SK-N-MC (cell line): ENCODE measurements around the gene C1orf198.

ENCODE experiments used
- DNase-seq: peaks from one replicate; pipeline ENCODE4 v3.0.0-alpha.2; 2011; ENCODE audit warnings: low read depth, low spot score
- H3K27ac ChIP-seq: fragments of 200-600 bp; sonication (generic); 2 replicates; pipeline ENCODE4 v1.5.1; 2016; ENCODE audit warnings: mixed run types
- H3K36me3 ChIP-seq: fragments of 200-600 bp; sonication (generic); 2 replicates; pipeline ENCODE4 v1.6.1; 2017; ENCODE audit warnings: antibody characterized with exemption, low read length, mixed read lengths; ENCODE audit not compliant: insufficient read depth
- H3K4me3 ChIP-seq: fragments of 200-600 bp; sonication (generic); 2 replicates; pipeline ENCODE4 v1.5.1; 2016
- H3K9ac ChIP-seq: fragments of 200-600 bp; sonication (generic); 2 replicates; pipeline ENCODE4 v1.8.0; 2017; ENCODE audit warnings: mixed run types, mixed read lengths; ENCODE audit not compliant: insufficient read length
- H3K9me3 ChIP-seq: fragments of 200-600 bp; sonication (generic); 2 replicates; pipeline ENCODE4 v1.6.1; 2017; ENCODE audit warnings: low read depth, mild to moderate bottlenecking, antibody characterized with exemption, low read length, moderate library complexity, mixed read lengths
- EZH2 ChIP-seq: fragments of 200-600 bp; sonication (generic); IDR thresholded peaks from one replicate; pipeline ENCODE4 v1.6.1; 2017; ENCODE audit warnings: antibody characterized with exemption
- FOXP2 ChIP-seq: optimal IDR thresholded peaks from 2 replicates; pipeline ENCODE3; 2011; ENCODE audit warnings: mild to moderate bottlenecking, moderate library complexity; ENCODE audit not compliant: insufficient read depth; ENCODE audit errors: extremely low read length, control extremely low read depth
- POLR2AphosphoS5 ChIP-seq: IDR thresholded peaks from 2 replicates; pipeline ENCODE4 v1.6.1; 2012; ENCODE audit warnings: mild to moderate bottlenecking, low read depth, low read length, borderline replicate concordance

C1orf198 gene

DNA sequence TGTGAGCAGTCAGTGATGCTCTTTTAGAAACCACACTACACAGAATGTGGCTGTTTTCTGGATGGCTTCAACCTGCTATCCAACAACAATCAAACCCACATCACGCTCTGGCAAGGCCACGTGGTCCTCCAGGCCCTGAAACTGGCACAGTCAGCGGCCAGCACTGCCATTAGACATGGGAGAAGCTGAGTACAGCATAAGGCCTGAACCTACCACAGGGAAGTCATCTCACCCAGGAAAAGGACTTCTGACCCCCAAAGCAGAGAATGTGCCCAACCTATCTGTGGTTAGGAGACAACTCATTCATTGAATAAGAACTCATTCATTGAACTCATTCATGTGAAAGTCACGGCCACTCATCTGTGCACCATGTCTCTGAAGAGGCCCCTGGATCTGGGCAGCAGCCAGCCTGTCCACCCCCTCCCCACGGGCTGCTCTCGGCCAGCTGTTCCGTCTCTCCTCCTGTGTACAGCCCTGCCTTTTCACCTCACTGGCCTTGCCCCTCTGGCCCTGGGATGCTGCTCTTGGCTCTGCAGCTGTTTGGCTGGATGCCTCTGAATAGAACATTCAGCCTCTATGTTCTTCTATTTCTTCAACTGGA is 41.1 kb downstream of the C1orf198 start:
- TF ChIP-seq FOXP2 = no peak
- TF ChIP-seq POLR2AphosphoS5 = no peak
- TF ChIP-seq EZH2 = no peak
- Histone ChIP-seq H3K36me3 (no peaks in the 10 kb centered on the region), H3K4me3 (no peak overlapping the region), H3K27ac (no peak overlapping the region), H3K9ac (no peak overlapping the region), H3K9me3 (no peaks in the 10 kb centered on the region)
- no peak for DNase-seq

DNA sequence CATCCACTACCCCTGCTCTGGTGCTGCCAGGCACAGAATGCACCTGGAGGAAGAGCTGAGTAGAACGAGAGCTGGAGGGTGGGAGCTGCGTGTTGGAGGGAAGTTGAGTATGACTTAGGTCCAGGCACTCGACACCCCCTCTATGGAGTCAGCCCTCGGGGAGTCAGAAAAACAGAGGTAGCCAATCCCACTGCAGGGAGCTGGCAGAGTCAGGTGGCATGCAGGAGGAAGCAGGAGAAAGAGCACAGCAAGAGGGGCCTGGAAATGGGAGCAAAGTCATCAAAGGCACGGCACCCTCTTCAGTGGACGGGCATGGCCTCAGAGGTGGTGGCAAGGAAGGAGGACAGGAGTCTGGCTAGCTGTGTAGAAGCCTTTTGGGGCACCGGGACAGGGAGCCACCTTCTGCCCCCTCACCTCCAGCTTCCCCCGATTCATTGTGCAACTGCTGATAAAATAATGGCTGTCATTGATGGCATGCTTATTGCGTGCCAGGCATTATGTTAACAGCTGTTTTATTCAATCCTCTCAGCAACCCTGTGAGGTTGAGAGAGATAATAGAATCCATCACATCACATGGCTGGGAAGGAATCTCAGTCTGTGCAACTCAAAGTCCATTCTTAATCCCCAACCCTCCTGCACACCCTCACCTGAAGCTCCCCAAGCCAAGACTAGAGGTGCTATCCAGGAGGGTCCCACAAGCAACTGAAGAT is 42.0 kb downstream of the C1orf198 start:
- Histone ChIP-seq H3K4me3 (no peak overlapping the region), H3K27ac (no peak overlapping the region), H3K9ac (no peak overlapping the region), H3K9me3 (no peaks in the 10 kb centered on the region), H3K36me3 (no peaks in the 10 kb centered on the region)
- no peak for TF ChIP-seq EZH2
- TF ChIP-seq POLR2AphosphoS5 = no peak
- no peak for TF ChIP-seq FOXP2
- DNase-seq = no peak

DNA sequence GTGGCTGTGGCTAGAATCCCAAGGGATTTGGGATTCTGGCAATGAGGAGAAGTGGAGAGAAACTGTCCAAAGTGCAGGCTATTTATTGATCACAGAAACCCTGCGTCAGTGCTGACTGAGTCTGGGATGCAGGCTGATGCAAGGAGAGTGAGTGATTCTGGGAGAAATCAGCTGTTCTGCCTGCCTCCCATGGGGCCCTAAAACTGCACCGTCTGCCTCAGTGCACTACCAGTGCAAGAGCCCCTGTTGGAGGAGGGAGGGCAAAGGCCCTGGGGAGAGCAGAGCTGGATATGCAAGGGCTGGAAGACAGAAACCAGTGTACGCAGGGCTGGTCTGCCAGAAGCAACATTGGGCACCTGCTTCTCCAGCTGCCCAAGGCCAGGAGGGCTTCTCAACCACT is 42.6 kb downstream of the C1orf198 start:
- Histone ChIP-seq H3K36me3 (no peaks in the 10 kb centered on the region), H3K4me3 (no peak overlapping the region), H3K9ac (no peak overlapping the region), H3K27ac (no peak overlapping the region), H3K9me3 (no peaks in the 10 kb centered on the region)
- TF ChIP-seq EZH2 (no peak), FOXP2 (no peak), POLR2AphosphoS5 (no peak)
- no peak for DNase-seq

DNA sequence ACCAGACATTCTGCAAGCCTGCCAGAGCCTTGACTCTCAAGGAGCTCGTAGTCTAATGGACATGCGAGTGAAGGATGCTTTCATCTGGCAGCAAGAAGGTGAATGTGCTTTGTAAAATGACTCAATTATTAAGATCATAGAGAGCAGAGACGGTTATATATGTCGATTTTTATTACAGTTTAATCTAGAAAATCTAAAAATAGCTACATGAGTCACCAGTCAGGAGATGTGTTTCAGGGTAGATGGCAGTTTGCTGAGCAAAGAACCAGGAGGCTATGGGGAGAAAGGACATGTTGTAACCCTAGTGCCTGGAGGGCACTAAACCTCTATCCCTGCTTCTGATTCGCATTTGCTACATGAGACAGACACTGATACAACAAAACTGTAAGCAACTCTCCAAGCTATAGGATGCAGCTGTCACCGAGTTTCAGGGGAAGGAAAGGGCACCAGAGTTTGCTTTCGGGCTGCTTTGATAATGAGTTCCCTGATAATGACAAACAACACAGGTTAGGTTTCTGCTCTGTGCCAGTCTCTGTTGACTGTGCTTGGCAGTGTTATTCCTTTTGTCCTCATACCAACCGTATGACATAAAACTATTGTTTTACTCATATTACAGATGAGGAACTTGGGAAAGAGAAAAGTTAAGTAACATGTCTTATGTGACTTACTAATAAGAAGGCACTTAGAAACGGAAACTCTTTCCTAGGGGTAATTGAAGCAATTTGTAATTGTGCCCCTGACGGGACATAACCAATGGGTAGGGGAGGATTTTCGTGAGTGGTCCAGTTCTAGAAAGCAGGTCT is 43.2 kb downstream of the C1orf198 start:
- TF ChIP-seq FOXP2 = no peak
- no peak for TF ChIP-seq EZH2
- TF ChIP-seq POLR2AphosphoS5 = no peak
- Histone ChIP-seq H3K27ac (no peak overlapping the region), H3K4me3 (no peak overlapping the region), H3K9me3 (no peaks in the 10 kb centered on the region), H3K9ac (no peak overlapping the region), H3K36me3 (no peaks in the 10 kb centered on the region)
- DNase-seq = no peak

DNA sequence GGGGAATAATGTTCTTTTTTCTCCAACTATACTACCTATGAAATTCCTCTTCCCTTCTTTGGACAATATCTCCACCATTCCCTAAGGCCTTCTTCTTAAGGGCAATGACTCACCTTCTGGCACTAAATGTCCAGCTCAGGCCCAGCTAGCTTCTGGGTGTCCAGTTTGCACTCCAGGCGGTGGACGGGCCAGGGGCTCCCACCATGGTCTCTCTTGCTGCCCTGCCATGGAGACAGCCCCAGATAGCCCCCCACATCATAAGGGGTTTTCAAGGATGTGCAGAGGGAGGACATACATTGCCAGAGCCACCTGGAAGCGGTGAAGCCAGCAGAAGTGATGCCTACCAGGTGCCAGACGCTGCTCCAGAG is 43.8 kb downstream of the C1orf198 start:
- no peaks in the 10 kb centered on the region for H3K9me3 ChIP-seq
- TF ChIP-seq EZH2 (no peak), FOXP2 (no peak), POLR2AphosphoS5 (no peak)
- DNase-seq = no peak
- no peaks in the 10 kb centered on the region for H3K36me3 ChIP-seq
- H3K27ac ChIP-seq = no peak overlapping the region
- no peak overlapping the region for H3K9ac ChIP-seq
- no peak overlapping the region for H3K4me3 ChIP-seq

DNA sequence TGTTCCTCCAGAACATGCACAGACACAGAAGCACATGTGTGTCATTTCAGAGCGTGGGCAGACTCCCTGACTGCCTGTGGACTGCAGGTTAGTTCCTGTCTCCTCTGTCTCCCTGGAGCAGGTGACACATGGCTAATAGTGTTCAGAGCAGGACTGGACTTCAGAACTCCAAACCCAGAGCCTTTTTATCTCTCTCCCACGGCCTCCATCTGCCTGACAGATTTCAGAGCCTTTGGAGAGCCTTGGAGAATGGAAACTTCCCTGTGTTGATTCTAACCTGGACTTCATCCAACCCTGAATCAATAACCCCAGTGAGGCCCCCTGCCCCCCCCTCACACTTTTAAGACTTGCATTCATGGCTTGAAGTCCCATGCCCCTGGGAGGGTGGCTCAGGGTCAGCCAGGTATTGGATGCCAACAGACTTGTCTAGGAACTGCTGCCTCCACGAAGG is 44.4 kb downstream of the C1orf198 start:
- no peak for DNase-seq

DNA sequence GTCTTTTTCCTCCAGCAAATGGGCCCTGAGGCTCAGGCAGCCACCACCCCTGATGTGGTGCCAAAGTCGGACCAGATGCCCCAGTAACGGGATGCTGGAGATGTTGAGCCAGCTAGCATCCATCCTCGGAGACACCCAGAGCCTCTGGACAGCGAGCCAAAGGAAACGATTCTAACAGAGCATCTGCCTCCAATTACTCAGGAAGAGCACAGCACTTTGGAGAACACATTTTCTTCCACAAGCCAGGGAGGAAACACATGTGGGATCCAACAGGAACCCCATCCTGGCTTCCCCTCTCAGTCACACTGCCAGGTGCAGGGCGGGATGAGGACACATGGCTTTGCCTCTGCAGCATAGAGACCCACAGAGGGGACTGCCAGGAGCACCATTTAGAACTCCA is 44.9 kb downstream of the C1orf198 start:
- Histone ChIP-seq H3K36me3 (no peaks in the 10 kb centered on the region), H3K9ac (no peak overlapping the region), H3K27ac (no peak overlapping the region), H3K4me3 (no peak overlapping the region), H3K9me3 (no peaks in the 10 kb centered on the region)
- no peak for DNase-seq
- no peak for TF ChIP-seq POLR2AphosphoS5
- no peak for TF ChIP-seq FOXP2
- no peak for TF ChIP-seq EZH2

More for the DNA sequence above, 44.4 kb downstream of the C1orf198 start:
- H3K36me3 ChIP-seq = no peaks in the 10 kb centered on the region
- H3K4me3 ChIP-seq = no peak overlapping the region
- no peaks in the 10 kb centered on the region for H3K9me3 ChIP-seq
- TF ChIP-seq POLR2AphosphoS5 (no peak), EZH2 (no peak), FOXP2 (no peak)
- no peak overlapping the region for H3K9ac ChIP-seq
- H3K27ac ChIP-seq = no peak overlapping the region

DNA sequence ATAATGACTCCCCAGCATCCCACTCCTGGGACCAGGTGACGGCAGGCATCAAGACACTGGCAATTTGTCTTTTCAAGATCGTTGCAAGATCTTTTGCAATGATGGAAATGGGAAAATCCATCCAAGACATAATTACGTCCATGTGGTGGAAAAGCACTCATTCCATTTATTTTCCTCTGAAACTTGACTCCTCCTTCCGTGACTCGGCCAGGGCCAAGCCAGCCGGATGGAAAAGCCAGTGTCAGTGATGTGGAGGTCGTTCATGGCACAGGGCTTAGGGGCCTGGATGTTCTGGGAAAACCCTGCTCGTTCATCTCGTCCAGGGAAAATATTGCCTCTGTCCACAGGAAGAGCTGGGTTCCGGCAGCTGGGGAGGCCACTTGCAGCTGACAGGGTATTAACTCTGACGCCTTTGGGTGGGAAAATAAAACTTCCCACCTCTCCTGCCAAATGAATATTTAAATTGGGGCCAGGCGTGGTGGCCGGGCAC is 46.2 kb downstream of the C1orf198 start:
- H3K4me3 ChIP-seq = no peak overlapping the region
- H3K9me3 ChIP-seq = no peaks in the 10 kb centered on the region
- TF ChIP-seq FOXP2 (no peak), POLR2AphosphoS5 (no peak), EZH2 (no peak)

More for the DNA sequence above, 46.2 kb downstream of the C1orf198 start:
- DNase-seq = no peak
- no peak overlapping the region for H3K9ac ChIP-seq
- H3K27ac ChIP-seq = no peak overlapping the region
- H3K36me3 ChIP-seq = no peaks in the 10 kb centered on the region
